Body of pancreas (tissue), 4 donors: ENCODE results near the gene HOXA6.

ENCODE experiments used
- CTCF ChIP-seq, 7 experiments: fragments of 450-650 bp in 4 of 7; fragments of 200-600 bp in 3 of 7; sonication (generic) in 3 of 7; IDR thresholded peaks; one replicate each; pipeline ENCODE4 v1.5.1; 2016 to 2019; ENCODE audit warnings: antibody characterized with exemption in 7 of 7
- POLR2A ChIP-seq, 3 donors: fragments of 450-650 bp; IDR thresholded peaks; one replicate each; pipeline ENCODE4 v1.6.1; 2016; ENCODE audit warnings: antibody characterized with exemption in 3 of 3, mild to moderate bottlenecking in 2 of 3

- TF ChIP-seq CTCF (IDR thresholded peaks at IDR 0.05) (no peak), POLR2A (IDR thresholded peaks at IDR 0.05) (no peak)
Observed at GRCh38 chr7:27111042-27111750, 36.4 kb downstream of the HOXA6 start.
